MM.1S (cell line): ENCODE data around the gene NXPE2.
"Not testable (repeated sequence)": the region's sequence is repeated elsewhere in the genome, so short reads cannot be mapped to it uniquely, and the experiment has no call there.

Source experiments
- DNase-seq: peaks from one replicate; pipeline ENCODE4 v3.0.0-alpha.2; 2015
- H2AFZ ChIP-seq: fragments of 300-600 bp; sonication (generic); 2 replicates; pipeline ENCODE4 v1.6.0; 2016; ENCODE audit warnings: antibody characterized with exemption, low read length
- H3F3A ChIP-seq: fragments of 300-600 bp; sonication (generic); 2 replicates; pipeline ENCODE4 v1.6.1; 2016; ENCODE audit warnings: mild to moderate bottlenecking, antibody characterized with exemption, low read length, moderate library complexity, mixed read lengths; ENCODE audit not compliant: insufficient read depth
- H3K27ac ChIP-seq: fragments of 300-600 bp; sonication (generic); 2 replicates; pipeline ENCODE4 v1.5.1; 2016; ENCODE audit warnings: mild to moderate bottlenecking, low read length
- H3K27me3 ChIP-seq: fragments of 300-600 bp; sonication (generic); replicated peaks from 2 replicates; pipeline ENCODE4 v1.6.0; 2016; ENCODE audit warnings: low read length; ENCODE audit not compliant: insufficient read depth
- H3K36me3 ChIP-seq: fragments of 300-600 bp; sonication (generic); replicated peaks from 2 replicates; pipeline ENCODE4 v1.6.1; 2016; ENCODE audit warnings: mild to moderate bottlenecking, low read length, mixed read lengths; ENCODE audit not compliant: insufficient read depth
- H3K4me1 ChIP-seq: fragments of 300-600 bp; sonication (generic); 2 replicates; pipeline ENCODE4 v1.6.1; 2016; ENCODE audit warnings: low read length, mixed read lengths
- H3K4me2 ChIP-seq: fragments of 300-600 bp; sonication (generic); 2 replicates; pipeline ENCODE4 v1.6.0; 2016; ENCODE audit warnings: low read depth, low read length
- H3K4me3 ChIP-seq: fragments of 300-600 bp; sonication (generic); 2 replicates; pipeline ENCODE4 v1.5.1; 2016; ENCODE audit warnings: low read length, mixed read lengths
- H3K79me2 ChIP-seq: fragments of 300-600 bp; sonication (generic); 2 replicates; pipeline ENCODE4 v1.6.1; 2016; ENCODE audit warnings: mixed run types, low read length, mixed read lengths
- H3K9ac ChIP-seq: fragments of 300-600 bp; sonication (generic); 2 replicates; pipeline ENCODE4 v1.6.1; 2016; ENCODE audit warnings: low read length, mixed read lengths
- H3K9me2 ChIP-seq: fragments of 300-600 bp; sonication (generic); replicated peaks from 2 replicates; pipeline ENCODE4 v1.6.1; 2016; ENCODE audit warnings: mild to moderate bottlenecking, low read length, mixed read lengths; ENCODE audit not compliant: insufficient read depth
- H3K9me3 ChIP-seq: fragments of 300-600 bp; sonication (generic); replicated peaks from 2 replicates; pipeline ENCODE4 v1.6.1; 2016; ENCODE audit warnings: mild to moderate bottlenecking, low read length, mixed read lengths; ENCODE audit not compliant: insufficient read depth
- H4K20me1 ChIP-seq: fragments of 300-600 bp; sonication (generic); 2 replicates; pipeline ENCODE4 v1.6.1; 2016; ENCODE audit warnings: mild to moderate bottlenecking, low read length, moderate library complexity, mixed read lengths; ENCODE audit not compliant: insufficient read depth
- CTCF ChIP-seq: fragments of 300-600 bp; sonication (generic); IDR thresholded peaks from 2 replicates; pipeline ENCODE4 v1.5.1; 2016; ENCODE audit warnings: antibody characterized with exemption, low read length, mixed read lengths
- EZH2 ChIP-seq: fragments of 300-600 bp; sonication (generic); optimal IDR thresholded peaks from 2 replicates; pipeline ENCODE3; 2017; ENCODE audit warnings: low read depth, mild to moderate bottlenecking, antibody characterized with exemption, low read length, mixed read lengths
- EZH2phosphoT487 ChIP-seq: fragments of 300-600 bp; sonication (generic); IDR thresholded peaks from 2 replicates; pipeline ENCODE4 v1.6.1; 2018; ENCODE audit warnings: antibody characterized with exemption, low read length

Gene NXPE2

DNA sequence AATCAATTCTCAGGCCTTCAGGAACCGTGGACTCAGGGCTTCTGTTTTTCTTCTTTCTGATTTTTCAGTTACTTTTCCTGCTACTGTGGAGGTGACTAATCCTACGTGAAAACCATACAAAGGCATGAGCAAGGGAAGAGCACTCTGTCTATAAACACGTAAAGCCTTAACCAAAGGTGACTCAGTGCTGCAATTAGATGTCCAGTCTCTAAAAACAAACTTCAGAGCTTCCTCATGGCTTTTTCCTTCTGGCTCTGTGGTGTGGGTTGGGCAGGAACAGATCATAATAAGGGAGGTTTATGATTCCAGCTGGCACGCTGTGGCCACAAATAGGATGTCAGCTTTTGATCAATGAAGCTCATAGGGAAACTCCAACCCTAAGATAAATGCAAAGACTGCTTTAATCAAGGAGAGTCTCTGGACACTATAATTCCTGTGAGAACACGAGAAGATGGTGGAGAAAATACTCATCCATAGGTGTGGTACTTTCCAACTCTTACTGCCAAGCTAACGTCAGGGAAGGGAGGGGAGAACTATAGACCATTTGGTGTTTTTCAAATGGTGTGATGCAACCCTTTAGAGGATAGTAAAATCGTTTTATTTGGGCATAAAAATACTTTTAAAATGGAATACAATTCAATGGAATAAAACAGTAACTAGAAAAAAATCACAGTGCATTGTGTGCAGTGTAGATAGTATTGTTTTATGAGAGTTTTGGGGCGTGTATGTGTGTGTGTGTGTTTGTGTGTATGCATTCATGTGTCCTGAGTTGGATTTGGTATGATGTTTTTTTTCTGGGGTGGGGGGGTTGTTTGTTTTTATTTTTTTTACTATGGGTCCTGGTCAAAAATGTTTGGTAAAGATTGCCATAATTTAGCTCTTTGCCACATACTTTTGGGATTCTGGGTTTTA lies at the start of gene NXPE2:
NXPE2 (plus strand) TSS at position 403 of the 912 bp plus-strand sequence; CDS start at position 452, 49 bp downstream.
- Histone ChIP-seq H3K9me3 (no peaks in the 10 kb centered on the region), H3K4me1 (no peaks in the 10 kb centered on the region), H3K36me3 (no peaks in the 10 kb centered on the region), H3K79me2 (no peaks in the 10 kb centered on the region), H2AFZ (no peak within 1 kb of the TSS), H3K27ac (no peak within 1 kb of the TSS), H3F3A (no peaks in the 10 kb centered on the region), H3K4me3 (no peak within 1 kb of the TSS), H4K20me1 (no peaks in the 10 kb centered on the region), H3K9ac (no peak within 1 kb of the TSS), H3K27me3 (no peaks in the 10 kb centered on the region), H3K4me2 (no peak within 1 kb of the TSS), H3K9me2 (no peaks in the 10 kb centered on the region)
- no peak for DNase-seq
- TF ChIP-seq EZH2 (no peak), CTCF (no peak), EZH2phosphoT487 (no peak)

GRCh38 chr11:114631445-114631965 lies 46.8 kb upstream of the NXPE2 start:
- not testable (repeated sequence) for H2AFZ ChIP-seq, H3K36me3 ChIP-seq, H3F3A ChIP-seq, H4K20me1 ChIP-seq, H3K4me1 ChIP-seq, H3K9me2 ChIP-seq, H3K27me3 ChIP-seq, H3K9me3 ChIP-seq, H3K9ac ChIP-seq, H3K79me2 ChIP-seq, DNase-seq, H3K4me2 ChIP-seq, H3K27ac ChIP-seq, H3K4me3 ChIP-seq

DNA sequence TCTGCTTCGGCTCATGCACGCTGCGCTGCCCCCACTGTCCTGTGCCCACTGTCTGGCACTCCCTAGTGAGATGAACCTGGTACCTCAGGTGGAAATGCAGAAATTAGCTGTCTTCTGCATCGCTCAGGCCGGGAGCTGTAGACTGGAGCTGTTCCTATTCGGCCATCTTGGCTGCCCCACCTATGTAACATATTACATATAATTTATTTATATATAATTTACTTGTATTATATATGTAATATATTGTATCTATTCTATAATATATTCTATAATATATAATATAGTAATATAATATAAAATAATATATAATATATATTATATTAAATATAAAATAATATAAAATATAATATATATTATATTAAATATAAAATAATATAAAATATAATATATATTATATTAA lies 38.9 kb upstream of the NXPE2 start:
- H3F3A ChIP-seq, H3K36me3 ChIP-seq, H3K27me3 ChIP-seq, DNase-seq, H2AFZ ChIP-seq, H3K4me2 ChIP-seq, H3K4me3 ChIP-seq, H3K79me2 ChIP-seq, H3K27ac ChIP-seq, H4K20me1 ChIP-seq, H3K9me2 ChIP-seq, H3K9me3 ChIP-seq, H3K9ac ChIP-seq, H3K4me1 ChIP-seq: not testable (repeated sequence)

DNA sequence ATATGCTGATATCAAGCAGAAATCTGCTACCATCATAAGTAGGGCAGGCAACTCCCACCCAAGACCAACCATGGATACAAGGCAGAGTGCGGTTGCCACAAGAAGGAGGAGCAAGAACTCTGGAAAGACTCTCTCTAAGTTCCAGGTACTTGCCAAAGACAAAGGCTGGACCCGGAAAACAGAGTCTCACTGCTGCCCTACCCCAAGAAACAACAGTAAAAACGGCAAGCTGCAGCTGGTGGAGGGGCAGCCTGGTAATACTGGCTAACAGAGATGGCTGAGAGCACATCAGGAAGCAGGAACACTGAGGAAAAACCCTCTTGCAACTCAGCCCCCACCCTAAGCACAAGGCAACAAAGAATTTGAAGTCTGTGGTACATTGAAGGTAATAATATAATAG lies 27.7 kb upstream of the NXPE2 start:
- no peak for DNase-seq
- H3K9me2 ChIP-seq: no peaks in the 10 kb centered on the region
- H2AFZ ChIP-seq: no peak overlapping the region
- H3K27me3 ChIP-seq: no peaks in the 10 kb centered on the region
- no peak overlapping the region for H3K4me2 ChIP-seq
- H3K4me1 ChIP-seq: no peaks in the 10 kb centered on the region
- no peaks in the 10 kb centered on the region for H4K20me1 ChIP-seq
- H3K9me3 ChIP-seq: no peaks in the 10 kb centered on the region
- no peak overlapping the region for H3K4me3 ChIP-seq
- no peaks in the 10 kb centered on the region for H3F3A ChIP-seq
- no peaks in the 10 kb centered on the region for H3K36me3 ChIP-seq
- H3K27ac ChIP-seq: no peak overlapping the region
- TF ChIP-seq EZH2phosphoT487 (no peak), EZH2 (no peak), CTCF (no peak)
- no peaks in the 10 kb centered on the region for H3K79me2 ChIP-seq
- no peak overlapping the region for H3K9ac ChIP-seq
